Germinal center (tissue), 1 donor: Measurements from ENCODE around the gene WNK2.
A peak's percentile ranks its signal among the peaks of the same experiment; 100 is the strongest.

Source experiments
- DNase-seq: peaks from one replicate; pipeline ENCODE4 v3.0.0; 2012; ENCODE audit warnings: mixed read lengths, low spot score

The WNK2 gene

GRCh38 chr9:93295031-93295430, 111.1 kb downstream of the WNK2 start:
- DNase-seq, result no peak

- peak; percentile 74 for DNase-seq
These were observed 111.6 kb downstream of the WNK2 start for GRCh38 chr9:93295456-93296076.

- no peak for DNase-seq
These were observed 113.0 kb downstream of the WNK2 start for GRCh38 chr9:93296889-93297480.

- DNase-seq, result no peak
These were observed 113.9 kb downstream of the WNK2 start for GRCh38 chr9:93297659-93298497.

GRCh38 chr9:93298498-93299417, 114.8 kb downstream of the WNK2 start:
- no peak for DNase-seq

- DNase-seq, result no peak
These were observed 115.7 kb downstream of the WNK2 start for GRCh38 chr9:93299418-93300174.

- no peak for DNase-seq
These were observed 116.2 kb downstream of the WNK2 start for GRCh38 chr9:93300175-93300572.

- no peak for DNase-seq
These were observed 116.7 kb downstream of the WNK2 start for GRCh38 chr9:93300585-93301081.

GRCh38 chr9:93301291-93301811, 117.4 kb downstream of the WNK2 start:
- no peak for DNase-seq

- DNase-seq, result no peak
These were observed 118.1 kb downstream of the WNK2 start for GRCh38 chr9:93301911-93302541.

GRCh38 chr9:93302586-93303257, 118.8 kb downstream of the WNK2 start:
- peak; percentile 85 for DNase-seq

GRCh38 chr9:93303258-93303771, 119.4 kb downstream of the WNK2 start:
- DNase-seq, result no peak

- no peak for DNase-seq
These were observed 120.1 kb downstream of the WNK2 start for GRCh38 chr9:93303806-93304573.

GRCh38 chr9:93304574-93305496, 120.9 kb downstream of the WNK2 start:
- DNase-seq, result peak; percentile 36

GRCh38 chr9:93305497-93306020, 121.6 kb downstream of the WNK2 start:
- DNase-seq, result no peak

GRCh38 chr9:93306081-93306480, 122.1 kb downstream of the WNK2 start:
- no peak for DNase-seq

GRCh38 chr9:93306579-93307091, 122.7 kb downstream of the WNK2 start:
- DNase-seq, result no peak
